Stimulated activated CD8-positive, alpha-beta memory T cell treated with anti-CD3 and anti-CD28 coated beads, Interleukin-2, amount 100 ng/mL, for 48 hours (primary cell): Measurements from ENCODE around the gene ENGASE.

Experiments used
- DNase-seq, 2 donors: peaks; one replicate each; pipeline ENCODE4 v3.0.0-alpha.2; 2020; ENCODE audit warnings: low read depth in 2 of 2

Gene ENGASE

GRCh38 chr17:79039886-79040285 is 34.7 kb upstream of the ENGASE start:
- no peak for DNase-seq

GRCh38 chr17:79041041-79041570 is 33.5 kb upstream of the ENGASE start:
- DNase-seq: no peak

DNA sequence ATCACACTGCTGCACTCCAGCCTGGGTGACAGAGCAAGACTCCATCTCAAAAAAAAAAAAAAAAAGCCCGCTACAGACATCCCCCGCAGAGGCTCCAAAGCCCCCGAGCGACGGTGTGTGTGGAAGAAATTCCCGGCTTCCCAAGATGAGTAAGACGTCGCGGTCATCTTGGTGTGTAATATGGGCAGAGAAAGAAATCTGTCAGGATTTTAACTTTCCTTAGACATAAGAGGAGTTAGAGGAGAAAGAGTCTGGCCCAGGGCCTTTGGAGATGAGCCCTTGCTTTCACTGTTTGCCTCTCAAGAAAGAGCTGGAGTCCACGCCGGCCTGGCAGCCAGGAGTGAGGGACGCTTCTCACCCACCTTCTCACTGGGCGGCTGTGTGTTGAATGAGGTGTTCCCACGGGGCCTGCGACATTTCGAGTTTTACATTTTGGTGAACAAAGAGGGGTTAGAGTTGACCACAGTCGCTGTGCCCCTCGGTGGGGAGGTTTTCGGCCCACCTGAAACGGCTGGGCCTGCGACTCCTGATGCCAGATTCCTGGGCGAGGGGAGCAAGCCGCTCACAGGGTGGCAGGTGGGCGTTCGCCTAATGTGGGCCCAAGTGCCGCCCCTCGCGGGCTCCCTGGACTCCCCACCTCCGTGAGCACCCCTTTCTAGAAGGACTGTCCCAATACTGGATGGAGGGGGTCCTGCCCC is 32.8 kb upstream of the ENGASE start:
- no peak for DNase-seq

DNA sequence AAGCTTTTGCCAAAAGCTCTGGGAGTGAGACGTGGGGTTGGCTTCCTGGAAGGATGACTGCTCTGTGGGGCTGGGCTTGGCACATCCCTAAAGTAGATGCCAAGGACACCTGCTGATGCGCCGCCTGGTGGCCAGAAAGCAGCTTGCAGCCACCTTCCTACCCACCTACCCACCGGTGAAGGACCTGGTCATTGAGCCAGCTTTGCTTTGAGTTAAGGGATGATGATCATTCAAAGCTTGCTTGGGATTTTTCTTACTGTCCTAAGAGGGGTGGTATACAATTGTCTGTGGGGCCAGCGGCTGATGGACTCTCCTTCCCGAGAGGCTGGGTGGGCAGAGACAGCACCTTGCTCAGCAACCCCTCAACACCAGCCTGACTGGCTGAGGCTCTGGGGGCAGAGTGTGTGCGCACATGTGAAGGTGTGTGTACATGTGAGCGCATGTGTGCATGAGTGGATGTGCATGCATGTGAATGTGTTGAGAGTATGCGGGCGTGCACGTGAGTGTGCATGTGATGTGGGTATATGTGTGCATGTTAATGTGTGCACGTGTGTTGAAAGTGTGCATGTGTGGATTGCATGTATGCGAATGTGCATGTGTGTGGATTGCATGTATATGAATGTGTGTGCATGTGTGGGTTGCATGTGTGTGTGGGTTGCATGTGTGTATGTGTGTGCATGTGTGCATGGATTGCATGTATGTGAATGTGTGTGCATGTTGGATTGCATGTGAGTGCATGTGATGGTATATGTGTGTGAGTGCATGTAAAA is 32.0 kb upstream of the ENGASE start:
- peak; percentile 48 to 64 for DNase-seq

DNA sequence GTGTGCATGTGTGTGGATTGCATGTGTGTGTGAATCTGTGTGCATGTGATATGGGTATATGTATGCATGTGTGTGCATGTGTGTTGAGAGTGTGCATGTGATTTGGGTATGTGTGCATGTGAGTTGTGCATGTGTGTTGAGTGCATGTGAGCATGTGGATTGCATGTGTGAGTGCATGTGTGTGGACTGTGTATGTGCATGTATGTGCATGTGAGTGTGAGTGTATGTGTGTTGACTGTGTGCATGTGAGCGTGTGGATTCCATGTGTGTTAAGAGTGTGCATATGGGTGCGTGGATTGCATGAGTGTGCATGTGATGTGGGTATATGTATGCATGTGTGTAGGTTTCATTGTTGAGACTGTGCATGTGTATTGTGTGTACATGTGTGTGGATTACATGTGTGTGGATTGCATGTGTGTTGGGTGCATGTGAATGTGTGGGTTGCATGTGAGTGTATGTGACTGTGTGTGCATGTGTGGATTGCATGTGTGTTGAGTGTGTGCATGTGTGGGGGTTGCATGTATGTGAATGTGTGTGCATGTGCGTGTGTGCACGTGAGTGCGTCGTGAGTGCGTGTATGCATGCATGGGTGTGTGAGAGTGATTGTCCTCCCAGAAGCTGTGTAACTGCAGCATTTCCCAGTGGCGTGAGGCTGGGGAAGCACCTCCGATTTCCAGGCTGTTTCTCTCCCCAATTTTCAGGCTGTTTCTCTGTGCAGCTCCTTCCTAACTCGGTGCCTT is 31.3 kb upstream of the ENGASE start:
- DNase-seq: no peak

- DNase-seq: no peak
These were observed 30.7 kb upstream of the ENGASE start for GRCh38 chr17:79043931-79044320.

DNA sequence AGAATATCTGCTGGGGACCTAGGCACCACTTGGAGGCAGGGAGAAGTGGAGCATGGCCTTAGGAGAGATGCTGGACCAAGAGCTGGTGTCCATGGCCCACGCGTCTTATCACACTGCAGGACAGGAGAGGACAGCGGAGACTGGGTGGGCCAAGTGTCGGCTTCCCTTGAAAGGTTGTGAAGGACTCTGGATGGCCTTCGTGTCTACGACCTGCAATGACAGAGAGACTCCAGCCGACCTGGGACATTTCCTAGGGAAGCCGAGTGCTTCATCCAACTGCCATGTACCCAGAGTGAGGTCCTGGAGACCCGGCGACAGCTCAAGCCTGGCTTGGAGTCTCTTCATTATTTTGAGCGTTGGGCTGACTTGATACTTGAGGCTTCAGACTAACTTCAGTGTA is 30.2 kb upstream of the ENGASE start:
- DNase-seq: no peak

- DNase-seq: no peak
These were observed 29.5 kb upstream of the ENGASE start for GRCh38 chr17:79045001-79045729.

- peak; percentile 46 to 51 for DNase-seq
These were observed 28.8 kb upstream of the ENGASE start for GRCh38 chr17:79045842-79046196.

DNA sequence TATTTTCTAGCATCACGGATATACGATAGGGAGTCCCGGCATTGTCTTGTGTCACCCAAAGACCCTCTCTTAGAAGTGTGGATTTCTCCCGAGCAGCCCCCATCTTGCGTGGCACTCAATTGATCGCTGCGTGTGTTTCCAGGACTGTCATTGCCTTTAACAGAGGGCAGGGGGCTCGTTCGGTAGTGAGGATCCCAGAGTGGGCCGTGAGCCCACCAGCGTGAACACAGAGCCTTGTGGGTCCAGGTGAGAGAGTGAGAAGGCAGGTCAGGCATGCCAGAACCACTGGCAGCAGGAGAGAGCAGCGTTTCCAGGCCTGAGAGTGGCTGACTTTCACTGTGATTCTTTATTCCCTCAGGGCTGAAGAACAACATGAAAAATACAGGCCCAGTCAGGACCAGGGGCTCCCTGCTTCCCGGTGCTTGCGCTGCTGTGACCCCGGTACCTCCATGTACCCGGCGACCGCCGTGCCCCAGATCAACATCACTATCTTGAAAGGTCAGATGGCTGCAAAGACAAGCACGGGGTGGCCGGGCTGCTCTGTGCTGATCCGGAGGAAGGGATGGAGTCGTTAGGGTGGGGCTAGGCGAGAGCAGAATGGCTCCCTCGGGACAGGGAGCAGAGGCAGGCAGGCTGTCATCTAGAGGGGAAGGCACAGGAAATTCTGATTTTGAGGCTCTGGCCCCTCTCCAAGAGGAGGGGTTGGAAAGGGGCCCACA is 28.3 kb upstream of the ENGASE start:
- DNase-seq: no peak

- DNase-seq: no peak
These were observed 27.7 kb upstream of the ENGASE start for GRCh38 chr17:79046916-79047280.

DNA sequence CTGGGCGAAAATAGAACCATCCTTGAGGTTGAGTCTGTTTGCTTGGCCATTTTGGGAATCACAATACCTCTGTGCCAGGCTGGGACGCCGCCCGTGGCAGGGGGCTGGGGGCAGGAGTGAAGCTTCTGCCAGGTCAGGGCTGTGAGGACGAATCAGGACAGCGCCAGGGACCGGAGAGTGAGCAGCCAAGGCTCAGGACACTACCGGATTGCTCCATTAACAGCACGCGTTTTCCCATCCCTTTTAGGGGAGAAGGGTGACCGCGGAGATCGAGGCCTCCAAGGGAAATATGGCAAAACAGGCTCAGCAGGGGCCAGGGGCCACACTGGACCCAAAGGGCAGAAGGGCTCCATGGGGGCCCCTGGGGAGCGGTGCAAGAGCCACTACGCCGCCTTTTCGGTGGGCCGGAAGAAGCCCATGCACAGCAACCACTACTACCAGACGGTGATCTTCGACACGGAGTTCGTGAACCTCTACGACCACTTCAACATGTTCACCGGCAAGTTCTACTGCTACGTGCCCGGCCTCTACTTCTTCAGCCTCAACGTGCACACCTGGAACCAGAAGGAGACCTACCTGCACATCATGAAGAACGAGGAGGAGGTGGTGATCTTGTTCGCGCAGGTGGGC is 27.2 kb upstream of the ENGASE start:
- no peak for DNase-seq

- no peak for DNase-seq
These were observed 26.4 kb upstream of the ENGASE start for GRCh38 chr17:79047923-79048825.

- no peak for DNase-seq
These were observed 25.5 kb upstream of the ENGASE start for GRCh38 chr17:79048826-79049755.

GRCh38 chr17:79049821-79050220 is 24.8 kb upstream of the ENGASE start:
- DNase-seq: no peak

GRCh38 chr17:79050551-79050950 is 24.1 kb upstream of the ENGASE start:
- DNase-seq: no peak

- DNase-seq: no peak
These were observed 23.3 kb upstream of the ENGASE start for GRCh38 chr17:79051306-79051705.

DNA sequence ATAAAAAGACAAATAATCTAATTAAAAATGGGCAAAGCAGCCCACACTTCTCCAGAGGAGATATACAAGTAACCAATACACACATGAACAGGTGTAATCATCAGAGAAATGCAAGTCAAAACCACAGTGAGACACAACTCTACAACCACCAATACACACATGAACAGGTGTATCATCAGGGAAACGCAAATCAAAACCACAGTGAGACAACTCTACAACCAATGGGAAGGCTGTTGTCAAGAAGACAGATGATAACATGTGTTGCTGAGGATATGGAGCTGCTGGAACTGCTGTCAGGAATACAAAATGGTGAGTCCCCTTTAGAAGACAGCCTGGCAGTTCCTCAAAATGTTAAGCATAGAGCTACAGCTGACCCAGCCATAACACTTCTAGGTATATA is 22.5 kb upstream of the ENGASE start:
- no peak for DNase-seq
